Ishikawa (cell line): ENCODE measurements around the gene PEX26.

Experiments used
- CEBPB ChIP-seq: IDR thresholded peaks from 2 replicates; pipeline ENCODE4 v1.6.1; 2012
- CREB1 ChIP-seq: IDR thresholded peaks from 2 replicates; pipeline ENCODE4 v1.6.1; 2012; ENCODE audit warnings: low read depth
- EGR1 ChIP-seq: IDR thresholded peaks from 2 replicates; pipeline ENCODE4 v1.6.1; 2012
- EP300 ChIP-seq: IDR thresholded peaks from 2 replicates; pipeline ENCODE4 v1.6.1; 2012; ENCODE audit warnings: borderline replicate concordance
- FOXM1 ChIP-seq: IDR thresholded peaks from 2 replicates; pipeline ENCODE4 v1.6.1; 2012; ENCODE audit warnings: low read depth, borderline replicate concordance
- MAX ChIP-seq: IDR thresholded peaks from 2 replicates; pipeline ENCODE4 v1.6.1; 2012
- NFIC ChIP-seq: IDR thresholded peaks from 2 replicates; pipeline ENCODE4 v1.6.1; 2012
- RAD21 ChIP-seq: IDR thresholded peaks from 2 replicates; pipeline ENCODE4 v1.6.1; 2012; ENCODE audit warnings: low read depth
- REST ChIP-seq: IDR thresholded peaks from 2 replicates; pipeline ENCODE4 v1.6.1; 2012; ENCODE audit warnings: low read depth, mild to moderate bottlenecking
- TAF1 ChIP-seq: IDR thresholded peaks from 2 replicates; pipeline ENCODE4 v1.6.1; 2012; ENCODE audit warnings: low read depth, mild to moderate bottlenecking
- TCF12 ChIP-seq: IDR thresholded peaks from 2 replicates; pipeline ENCODE4 v1.6.1; 2012; ENCODE audit warnings: low read depth
- TEAD4 ChIP-seq: IDR thresholded peaks from 2 replicates; pipeline ENCODE4 v1.6.1; 2012
- USF1 ChIP-seq: IDR thresholded peaks from 2 replicates; pipeline ENCODE4 v1.6.1; 2012
- YY1 ChIP-seq: IDR thresholded peaks from 2 replicates; pipeline ENCODE4 v1.6.1; 2012; ENCODE audit warnings: low read depth
- ZBTB7A ChIP-seq: IDR thresholded peaks from 2 replicates; pipeline ENCODE4 v1.6.1; 2012; ENCODE audit warnings: low read depth

PEX26 gene

GRCh38 chr22:18091916-18092526 lies 14.2 kb downstream of the PEX26 start:
- TF ChIP-seq FOXM1 = no peak
- TF ChIP-seq NFIC = peak; percentile 63; the same call in 1 of the 2 replicates
- TF ChIP-seq CREB1 = no peak
- TF ChIP-seq CEBPB = no peak
- TF ChIP-seq TEAD4 = peak; percentile 79
- no peak for TF ChIP-seq REST
- no peak for TF ChIP-seq ZBTB7A
- TF ChIP-seq TCF12 = no peak
- peak; percentile 49 for TF ChIP-seq MAX
- TF ChIP-seq RAD21 = peak; percentile 23; the same call in 1 of the 2 replicates
- TF ChIP-seq EP300 = no peak
- no peak for TF ChIP-seq USF1
- no peak for TF ChIP-seq TAF1
- TF ChIP-seq EGR1 = peak; percentile 77
- TF ChIP-seq YY1 = no peak

- no peak for TF ChIP-seq NFIC
- no peak for TF ChIP-seq RAD21
- TF ChIP-seq TEAD4 = no peak
- no peak for TF ChIP-seq EP300
- no peak for TF ChIP-seq TCF12
- no peak for TF ChIP-seq EGR1
- TF ChIP-seq CREB1 = no peak
- no peak for TF ChIP-seq REST
- TF ChIP-seq CEBPB = no peak
- no peak for TF ChIP-seq FOXM1
- TF ChIP-seq YY1 = no peak
- no peak for TF ChIP-seq USF1
These were observed 15.9 kb downstream of the PEX26 start for GRCh38 chr22:18093661-18094060.

- TF ChIP-seq YY1 (no peak), MAX (no peak), CREB1 (no peak), TEAD4 (no peak), FOXM1 (no peak)
These were observed 17.5 kb downstream of the PEX26 start for GRCh38 chr22:18095101-18095805.

GRCh38 chr22:18096823-18097222 lies 19.0 kb downstream of the PEX26 start:
- TF ChIP-seq TEAD4 (no peak), CEBPB (no peak), USF1 (no peak), MAX (no peak), NFIC (no peak), TCF12 (no peak), RAD21 (no peak), TAF1 (no peak), CREB1 (no peak), ZBTB7A (no peak), YY1 (no peak), EP300 (no peak), FOXM1 (no peak), EGR1 (no peak), REST (no peak)
